GOT3 (cell line): Measurements from ENCODE around the gene FRY.

ENCODE experiments used
- DNase-seq: peaks from one replicate; lab custom pipeline; 2025; ENCODE audit warnings: mixed read lengths; lab: John Stamatoyannopoulos, UW

The FRY gene

DNA sequence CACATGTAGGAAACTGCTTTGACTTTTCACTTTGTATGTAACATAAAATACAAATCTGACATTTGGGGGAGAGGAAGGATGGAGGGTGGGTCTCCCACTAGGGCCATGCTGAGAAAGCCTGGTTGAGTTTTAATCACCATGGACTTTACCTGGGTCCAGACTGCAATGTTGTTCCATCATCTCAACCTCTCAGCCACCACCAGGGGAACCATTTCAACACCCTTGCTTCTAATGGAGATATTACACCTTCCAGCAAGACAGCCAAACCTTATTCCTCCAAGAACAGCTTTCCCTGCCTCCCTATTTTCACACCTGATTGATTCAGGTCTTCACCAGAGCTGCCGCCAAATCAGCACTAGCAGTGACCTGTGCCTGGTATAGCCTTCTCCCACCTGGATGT lies 227.5 kb downstream of the FRY start:
- DNase-seq = no peak

DNA sequence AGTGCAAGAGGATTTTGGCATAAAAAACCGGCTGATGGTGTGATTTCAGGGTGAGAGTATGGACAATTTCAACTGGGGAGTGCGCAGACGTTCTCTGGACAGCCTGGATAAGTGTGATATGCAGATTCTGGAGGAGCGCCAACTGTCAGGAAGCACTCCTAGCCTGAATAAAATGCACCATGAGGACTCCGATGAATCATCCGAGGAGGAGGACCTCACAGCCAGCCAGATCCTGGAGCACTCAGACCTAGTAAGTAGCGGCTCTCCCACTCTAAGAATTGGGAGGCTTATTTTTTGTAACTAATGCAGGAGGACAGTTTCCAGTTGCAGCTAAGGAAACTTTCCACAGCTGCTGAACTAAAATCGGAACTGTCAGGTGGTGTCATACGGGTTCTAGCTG lies 230.0 kb downstream of the FRY start:
- DNase-seq = no peak

DNA sequence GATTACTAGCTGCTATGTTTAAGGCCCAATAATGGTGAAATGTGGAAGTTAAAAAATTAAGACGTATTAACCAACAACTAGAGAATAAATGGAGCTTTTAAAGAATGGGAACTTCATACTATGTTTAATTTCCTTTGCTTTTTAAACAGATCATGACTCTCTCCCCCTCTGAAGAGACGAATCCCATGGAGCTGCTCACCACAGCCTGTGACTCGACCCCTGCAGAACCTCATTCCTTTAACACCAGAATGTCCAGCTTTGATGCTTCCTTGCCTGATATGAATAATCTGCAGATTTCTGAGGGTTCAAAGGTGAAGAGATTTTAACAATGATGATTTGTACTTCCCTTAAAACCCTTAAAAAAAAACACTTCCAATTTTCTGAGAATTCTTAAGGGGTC lies 230.6 kb downstream of the FRY start:
- no peak for DNase-seq

DNA sequence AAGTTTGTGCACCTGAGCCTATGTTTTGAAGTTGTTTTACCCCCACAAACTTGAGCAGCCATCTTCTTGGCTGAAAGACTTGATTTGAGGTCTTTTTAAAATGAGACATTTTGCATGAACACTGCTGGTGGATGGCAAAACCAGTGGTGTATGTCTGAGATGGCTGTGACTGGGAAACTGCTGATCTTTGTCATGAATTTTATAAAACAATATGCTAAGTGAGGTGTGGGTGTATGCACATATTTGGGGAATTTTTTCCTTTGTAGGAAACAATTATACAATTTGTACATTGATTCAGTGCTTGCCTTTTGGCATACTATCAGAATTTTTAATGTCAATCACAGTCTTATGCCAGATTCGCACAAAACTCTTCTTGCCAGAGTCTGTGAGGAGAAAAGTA lies 231.0 kb downstream of the FRY start:
- DNase-seq = no peak

DNA sequence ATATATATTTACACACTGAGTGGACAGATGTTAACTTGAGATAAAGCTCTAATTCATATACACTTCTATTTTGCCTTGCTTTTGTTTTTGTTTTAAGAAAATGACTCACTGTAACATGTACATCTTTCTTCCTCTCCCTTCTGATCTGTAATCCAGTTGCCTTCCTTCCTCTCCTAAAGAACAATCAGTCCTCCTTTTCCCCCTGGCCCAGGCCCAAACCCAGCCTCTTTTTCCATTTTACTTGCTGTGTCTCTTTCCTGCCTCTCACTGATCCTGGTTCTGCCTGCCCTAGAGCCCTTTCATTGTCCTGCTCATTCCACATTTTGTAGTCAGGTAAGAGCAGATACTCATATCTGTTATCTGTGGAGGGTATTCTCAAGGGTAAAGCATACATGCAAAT lies 232.8 kb downstream of the FRY start:
- no peak for DNase-seq

GRCh38 chr13:32265726-32266125 lies 234.2 kb downstream of the FRY start:
- DNase-seq = no peak

- DNase-seq = no peak
Measured at GRCh38 chr13:32266130-32266529, 234.6 kb downstream of the FRY start.

DNA sequence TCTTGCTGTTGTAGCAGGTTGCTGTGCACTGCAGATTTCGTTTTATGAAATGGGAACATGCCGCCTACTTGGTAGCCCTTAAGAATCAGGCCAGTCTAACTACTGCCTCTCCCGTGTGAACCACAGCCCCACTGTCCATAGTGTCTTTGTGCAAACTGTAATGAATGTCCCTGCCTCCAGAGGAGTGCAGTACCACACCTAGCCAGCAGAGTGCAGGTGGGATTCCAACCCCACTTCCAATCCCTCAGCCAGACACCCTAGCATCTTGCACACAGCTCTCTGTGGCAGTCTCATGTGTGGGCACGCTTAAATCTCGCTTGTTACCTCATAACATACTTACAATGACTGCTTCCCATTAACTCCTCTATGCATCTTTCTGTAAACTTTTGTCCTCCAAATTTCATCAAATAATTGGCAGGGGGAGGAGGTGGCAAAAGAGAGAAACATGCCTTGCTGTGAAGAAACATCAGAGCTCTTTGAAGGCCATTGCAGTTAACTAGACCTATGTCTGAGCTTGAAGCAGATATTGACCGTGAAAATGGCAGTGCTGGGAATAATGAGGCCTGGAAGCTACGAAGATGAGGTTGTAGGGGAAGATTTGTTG lies 236.4 kb downstream of the FRY start:
- DNase-seq = no peak

DNA sequence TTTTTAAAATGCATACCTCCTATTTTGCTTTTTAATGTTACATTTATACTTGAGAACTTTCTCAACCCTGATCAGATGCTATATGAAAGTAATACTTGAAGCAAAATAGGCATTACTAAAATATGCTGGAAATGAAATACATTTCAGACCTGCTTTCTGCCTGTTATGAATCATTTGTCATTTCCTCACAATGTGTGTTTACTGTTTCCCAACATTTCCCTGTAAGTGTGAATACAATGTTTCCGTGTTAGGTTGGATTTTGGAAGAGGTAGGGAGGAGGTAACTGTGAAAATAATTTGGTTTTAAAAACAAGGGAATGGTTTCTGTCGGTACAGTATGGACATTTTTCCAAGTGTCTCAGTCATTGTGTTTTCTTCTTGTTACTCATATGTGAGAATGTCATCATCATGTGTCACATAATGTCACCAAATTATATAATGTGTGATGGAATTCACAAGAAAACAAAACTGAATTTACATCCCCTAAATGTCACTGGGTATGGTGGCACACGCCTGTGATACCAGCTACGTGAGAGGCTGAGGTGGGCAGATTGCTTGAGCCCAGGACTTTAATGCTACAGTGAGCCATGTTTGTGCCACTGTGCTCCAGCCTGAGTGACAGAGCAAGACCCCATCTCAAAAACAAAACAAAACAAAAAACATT lies 240.6 kb downstream of the FRY start:
- DNase-seq = no peak

- no peak for DNase-seq
Measured at GRCh38 chr13:32277839-32278238, 246.3 kb downstream of the FRY start.

DNA sequence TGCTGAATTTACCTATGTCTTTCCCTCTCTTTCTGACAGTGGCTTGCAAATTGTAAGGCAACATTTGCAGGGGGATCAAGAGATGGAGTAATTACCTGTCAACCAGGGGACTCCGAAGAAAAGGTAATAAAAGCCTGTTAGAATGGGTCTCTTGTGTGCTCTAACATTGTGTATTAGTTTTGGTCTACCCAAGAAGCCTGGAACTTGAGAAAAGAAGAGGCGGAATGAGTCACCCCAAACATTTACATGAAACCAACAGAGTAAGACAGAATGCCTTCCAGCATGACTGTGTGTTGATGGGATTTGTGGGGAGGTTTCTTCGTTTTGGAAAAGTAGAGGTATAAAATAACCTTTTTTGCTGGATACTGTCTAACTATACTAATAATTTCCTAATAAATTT lies 246.9 kb downstream of the FRY start:
- no peak for DNase-seq

DNA sequence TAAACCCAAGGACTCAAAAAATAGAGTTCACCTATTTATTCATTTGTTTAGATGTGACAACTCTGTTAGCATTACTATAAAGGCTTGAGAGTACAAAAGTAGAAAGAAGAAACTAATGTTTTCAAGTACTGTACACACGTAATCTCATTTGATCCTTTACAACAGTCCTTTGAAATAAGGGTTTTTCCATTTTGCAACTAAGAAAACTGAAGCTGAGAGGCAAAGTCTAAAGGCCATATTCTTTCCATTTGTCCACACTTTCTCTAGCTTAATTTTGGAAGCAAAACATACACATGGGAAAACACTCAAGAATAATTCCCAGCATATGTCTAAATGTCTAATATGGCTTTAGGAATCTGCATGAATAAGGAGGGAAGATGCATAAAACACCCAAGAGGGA lies 249.5 kb downstream of the FRY start:
- no peak for DNase-seq

DNA sequence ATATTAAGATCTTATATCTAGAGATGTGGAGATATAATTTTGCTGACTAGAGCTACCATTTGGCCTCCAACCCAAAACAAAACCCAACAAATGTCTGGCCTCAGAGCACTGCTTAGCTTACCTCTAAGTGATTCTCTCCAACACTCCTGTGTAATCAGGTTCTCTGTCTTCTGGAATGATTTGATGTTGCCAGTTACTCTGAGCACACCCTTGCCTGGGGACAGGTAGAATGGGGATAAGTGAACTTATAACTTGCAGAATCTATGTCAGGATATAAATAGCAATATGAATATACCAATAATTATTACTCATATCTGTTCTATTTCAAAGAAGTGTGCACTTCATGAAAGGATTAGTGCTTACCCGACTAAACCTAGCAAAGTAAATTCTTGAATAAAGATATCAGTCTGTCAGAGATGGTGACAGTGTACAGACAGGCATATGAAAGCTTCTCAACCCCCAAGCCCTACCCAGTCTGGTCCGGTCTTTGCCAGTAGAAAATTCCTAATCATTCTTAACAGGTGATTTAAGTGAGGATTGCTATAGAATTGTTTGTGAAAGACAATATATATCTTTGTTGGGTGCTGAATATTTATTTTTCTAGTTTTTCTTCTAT lies 250.6 kb downstream of the FRY start:
- DNase-seq = no peak

- no peak for DNase-seq
Measured at GRCh38 chr13:32284927-32285632, 253.5 kb downstream of the FRY start.

- DNase-seq = no peak
Measured at GRCh38 chr13:32285633-32285965, 254.0 kb downstream of the FRY start.

DNA sequence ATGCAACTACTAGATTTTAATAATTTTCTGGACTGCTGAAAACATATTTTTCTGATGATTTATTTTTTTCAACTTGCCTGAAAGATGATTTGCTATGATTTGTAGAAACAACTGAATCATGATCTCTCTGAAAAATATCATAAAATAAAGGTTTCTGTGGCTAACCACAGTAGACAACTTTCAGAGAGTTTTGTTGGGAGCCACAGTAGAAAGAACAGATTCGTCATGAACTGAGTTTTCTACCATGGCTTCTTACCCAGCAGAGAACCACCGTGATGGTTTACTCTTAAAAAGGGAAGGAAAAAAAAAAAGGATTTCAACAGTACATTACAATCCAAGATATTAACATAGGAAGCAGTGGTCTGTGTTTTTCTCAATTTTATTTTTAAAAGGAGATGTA lies 265.6 kb downstream of the FRY start:
- DNase-seq = no peak

- DNase-seq = no peak
Measured at GRCh38 chr13:32298695-32299094, 267.1 kb downstream of the FRY start.

GRCh38 chr13:32299893-32300292 lies 268.3 kb downstream of the FRY start:
- no peak for DNase-seq

- no peak for DNase-seq
Measured at GRCh38 chr13:32300406-32300805, 268.8 kb downstream of the FRY start.

GRCh38 chr13:32300920-32301319 lies 269.3 kb downstream of the FRY start:
- DNase-seq = no peak

DNA sequence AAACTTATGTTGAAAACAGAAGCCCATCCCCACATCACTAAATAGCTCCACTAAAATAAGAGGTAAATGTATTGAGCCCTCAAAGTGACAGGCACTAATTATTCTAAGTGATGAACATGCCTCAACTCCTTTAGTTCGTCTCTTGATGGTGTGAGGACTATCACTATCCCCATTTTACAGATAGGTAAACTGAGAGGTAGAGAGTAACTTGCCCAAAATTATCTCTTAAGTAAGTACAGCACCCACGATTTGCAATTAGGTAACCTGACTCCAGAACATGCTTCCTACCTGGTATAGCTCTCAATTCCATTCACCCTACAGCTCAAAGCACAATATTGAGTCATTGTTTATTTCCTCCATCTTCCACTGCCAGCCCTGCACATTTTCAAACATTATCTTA lies 270.9 kb downstream of the FRY start:
- DNase-seq = no peak

DNA sequence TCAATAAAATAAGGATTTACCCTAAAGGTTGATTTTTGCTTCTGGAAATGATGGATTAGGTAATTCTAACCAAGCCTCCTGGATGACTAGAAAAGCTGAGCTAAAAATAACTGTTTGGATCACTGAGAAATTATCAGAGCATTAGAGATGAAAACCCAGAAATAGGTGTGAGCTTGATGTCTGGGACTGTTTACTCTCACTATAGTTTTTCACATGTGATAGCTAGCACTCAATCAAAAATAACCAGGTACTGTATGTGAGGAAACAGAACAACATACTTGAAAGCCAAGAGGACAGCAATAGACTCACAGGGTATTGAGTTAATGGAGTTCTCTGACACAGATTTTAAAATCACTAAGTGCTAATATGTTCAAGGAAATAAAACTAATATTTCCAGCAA lies 274.1 kb downstream of the FRY start:
- DNase-seq = no peak
